Measurements from ENCODE around the gene ATP13A4.

Gene ATP13A4

DNA sequence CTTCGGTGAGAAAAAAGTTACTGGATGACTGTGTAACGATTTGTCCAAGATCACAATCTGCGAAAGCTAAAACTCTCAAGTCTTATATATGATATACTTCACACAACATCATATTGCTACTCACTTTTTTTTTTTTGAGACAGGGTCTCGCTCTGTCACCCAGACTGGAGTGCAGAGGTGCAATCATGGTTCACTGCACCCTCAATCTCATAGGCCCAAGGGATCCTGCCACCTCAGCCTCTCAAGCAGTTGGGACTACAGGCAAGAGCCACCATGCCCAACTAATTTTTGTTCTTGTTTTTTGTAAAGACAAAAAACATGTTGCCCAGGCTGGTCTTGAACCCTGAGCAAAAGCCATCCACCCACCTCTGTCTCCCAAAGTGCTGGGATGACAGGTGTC is 5.4 kb upstream of the ATP13A4 start:
- Histone ChIP-seq H3K36me3 (ENCODE audit: insufficient read depth, insufficient read length, low read length) (no peaks in the 10 kb centered on the region), H3K4me1 (ENCODE audit: insufficient read depth, insufficient read length) (no peaks in the 10 kb centered on the region), H3K9ac (ENCODE audit: insufficient read length, low read depth) (no peak overlapping the region), H3K27me3 (ENCODE audit: insufficient read depth, insufficient read length) (no peaks in the 10 kb centered on the region), H3K9me3 (ENCODE audit: insufficient read depth, low read length) (no peaks in the 10 kb centered on the region), H3K4me3 (ENCODE audit: insufficient read length, low read depth) (no peak overlapping the region)
- no peak for TF ChIP-seq ZNF274 (IDR thresholded peaks at IDR 0.05; ENCODE audit: low read depth, low read length)
- DNase-seq (ENCODE audit: low read depth, low spot score), result no peak

DNA sequence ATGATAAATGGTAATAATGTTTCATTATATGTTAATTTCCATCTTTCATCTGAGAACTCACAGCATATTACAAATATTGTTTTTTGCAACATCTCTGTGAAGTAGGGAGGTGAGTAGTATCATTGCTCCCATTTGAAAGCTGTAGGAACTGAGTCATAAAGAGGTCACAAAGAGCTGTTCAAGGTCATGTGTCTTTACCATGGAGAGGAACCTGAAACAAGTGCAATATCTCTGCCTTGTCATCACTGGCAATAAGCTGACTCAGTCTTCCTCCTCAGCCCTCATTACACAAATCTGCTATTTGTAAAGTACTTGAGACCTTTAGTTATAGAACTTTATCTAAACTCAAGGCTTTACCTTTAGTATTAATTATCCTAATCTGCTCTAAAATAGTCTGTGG is 4.4 kb upstream of the ATP13A4 start:
- Histone ChIP-seq H3K36me3 (ENCODE audit: insufficient read depth, insufficient read length, low read length) (no peaks in the 10 kb centered on the region), H3K4me3 (ENCODE audit: insufficient read length, low read depth) (no peak overlapping the region), H3K27me3 (ENCODE audit: insufficient read depth, insufficient read length) (no peaks in the 10 kb centered on the region), H3K4me1 (ENCODE audit: insufficient read depth, insufficient read length) (peaks cover 3% of the 10 kb centered on the region), H3K9me3 (ENCODE audit: insufficient read depth, low read length) (no peaks in the 10 kb centered on the region), H3K9ac (ENCODE audit: insufficient read length, low read depth) (no peak overlapping the region)
- DNase-seq (ENCODE audit: low read depth, low spot score), result no peak
- no peak for TF ChIP-seq ZNF274 (IDR thresholded peaks at IDR 0.05; ENCODE audit: low read depth, low read length)
- no peak for TF ChIP-seq YY1 (IDR thresholded peaks at IDR 0.05; ENCODE audit: insufficient read depth, insufficient read length)
- no peak for TF ChIP-seq SUZ12 (IDR thresholded peaks at IDR 0.05; ENCODE audit: extremely low read depth, insufficient read depth, insufficient read length)

DNA sequence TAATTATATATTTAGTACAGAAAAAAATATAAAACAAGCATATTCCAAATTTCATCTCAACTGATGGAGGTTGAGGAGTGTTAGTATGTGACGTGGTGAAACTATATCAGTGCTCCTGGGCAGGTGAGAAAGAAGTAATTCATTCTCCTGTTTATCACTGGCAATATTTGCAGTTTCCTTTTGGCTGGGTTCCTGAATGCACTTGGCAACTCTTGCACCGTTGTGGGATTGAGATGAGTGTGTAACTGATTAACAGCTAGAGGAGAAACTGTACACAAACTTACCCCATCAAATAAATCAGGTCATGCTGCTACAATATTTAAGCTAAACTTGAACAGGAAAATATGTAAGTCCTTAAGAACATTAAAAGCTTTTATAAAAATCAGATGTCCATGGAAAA is 2.1 kb upstream of the ATP13A4 start:
- no peak for TF ChIP-seq ZNF274 (IDR thresholded peaks at IDR 0.05; ENCODE audit: low read depth, low read length)
- Histone ChIP-seq H3K9me3 (ENCODE audit: insufficient read depth, low read length) (no peaks in the 10 kb centered on the region), H3K4me3 (ENCODE audit: insufficient read length, low read depth) (no peak overlapping the region), H3K36me3 (ENCODE audit: insufficient read depth, insufficient read length, low read length) (no peaks in the 10 kb centered on the region), H3K27me3 (ENCODE audit: insufficient read depth, insufficient read length) (no peaks in the 10 kb centered on the region), H3K4me1 (ENCODE audit: insufficient read depth, insufficient read length) (peaks cover 3% of the 10 kb centered on the region), H3K9ac (ENCODE audit: insufficient read length, low read depth) (no peak overlapping the region)
- no peak for DNase-seq (ENCODE audit: low read depth, low spot score)

DNA sequence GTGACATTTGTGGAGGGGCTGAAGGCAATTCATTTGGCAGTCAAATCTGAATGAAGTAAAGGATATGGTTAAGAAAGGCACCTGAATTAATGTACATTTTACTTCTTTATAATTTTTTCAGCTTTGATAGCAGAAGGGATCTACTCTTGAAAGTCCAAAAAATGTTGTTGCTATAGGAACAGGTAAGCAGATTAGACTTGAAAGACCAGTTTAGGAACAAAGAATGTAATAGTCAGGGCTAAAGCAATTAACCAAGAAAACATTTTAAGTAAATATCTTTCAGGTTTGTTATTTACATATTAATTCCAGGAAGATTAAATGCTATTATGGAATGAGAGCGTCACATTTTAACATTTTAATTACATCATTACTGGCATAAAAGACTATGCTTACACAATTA is 1.1 kb downstream of the ATP13A4 start:
- Histone ChIP-seq H3K4me3 (ENCODE audit: insufficient read length, low read depth) (no peak overlapping the region), H3K9me3 (ENCODE audit: insufficient read depth, low read length) (no peaks in the 10 kb centered on the region), H3K27me3 (ENCODE audit: insufficient read depth, insufficient read length) (no peaks in the 10 kb centered on the region), H3K36me3 (ENCODE audit: insufficient read depth, insufficient read length, low read length) (no peaks in the 10 kb centered on the region), H3K9ac (ENCODE audit: insufficient read length, low read depth) (no peak overlapping the region), H3K4me1 (ENCODE audit: insufficient read depth, insufficient read length) (peaks cover 3% of the 10 kb centered on the region)
- TF ChIP-seq ZNF274 (IDR thresholded peaks at IDR 0.05; ENCODE audit: low read depth, low read length), result no peak
- TF ChIP-seq YY1 (IDR thresholded peaks at IDR 0.05; ENCODE audit: insufficient read depth, insufficient read length), result no peak
- no peak for TF ChIP-seq SUZ12 (IDR thresholded peaks at IDR 0.05; ENCODE audit: extremely low read depth, insufficient read depth, insufficient read length)
- DNase-seq (ENCODE audit: low read depth, low spot score), result no peak

DNA sequence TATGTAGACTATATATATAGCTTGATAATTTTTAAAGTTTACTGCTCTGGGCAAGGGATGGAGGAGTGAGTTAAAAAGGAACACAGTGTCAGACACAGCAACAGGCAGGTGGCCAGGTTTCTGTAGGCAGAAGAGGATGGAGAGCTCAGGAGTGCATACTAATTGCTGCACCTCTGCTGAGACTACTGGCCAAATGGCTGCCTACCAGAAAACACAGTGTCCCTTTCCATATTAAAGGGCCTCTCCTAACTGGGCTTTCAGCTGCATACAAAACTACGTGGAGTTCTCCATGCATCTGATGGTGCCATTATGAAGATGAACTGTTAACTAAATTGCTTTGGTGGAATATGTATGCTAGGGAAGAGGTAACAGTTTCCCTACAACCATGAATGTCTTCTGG is 1.8 kb downstream of the ATP13A4 start:
- Histone ChIP-seq H3K36me3 (ENCODE audit: insufficient read depth, insufficient read length, low read length) (no peaks in the 10 kb centered on the region), H3K4me3 (ENCODE audit: insufficient read length, low read depth) (no peak overlapping the region), H3K4me1 (ENCODE audit: insufficient read depth, insufficient read length) (peaks cover 3% of the 10 kb centered on the region), H3K9ac (ENCODE audit: insufficient read length, low read depth) (no peak overlapping the region), H3K9me3 (ENCODE audit: insufficient read depth, low read length) (no peaks in the 10 kb centered on the region), H3K27me3 (ENCODE audit: insufficient read depth, insufficient read length) (no peaks in the 10 kb centered on the region)
- no peak for DNase-seq (ENCODE audit: low read depth, low spot score)
- TF ChIP-seq YY1 (IDR thresholded peaks at IDR 0.05; ENCODE audit: insufficient read depth, insufficient read length), result no peak
- TF ChIP-seq ZNF274 (IDR thresholded peaks at IDR 0.05; ENCODE audit: low read depth, low read length), result no peak
- TF ChIP-seq SUZ12 (IDR thresholded peaks at IDR 0.05; ENCODE audit: extremely low read depth, insufficient read depth, insufficient read length), result no peak

DNA sequence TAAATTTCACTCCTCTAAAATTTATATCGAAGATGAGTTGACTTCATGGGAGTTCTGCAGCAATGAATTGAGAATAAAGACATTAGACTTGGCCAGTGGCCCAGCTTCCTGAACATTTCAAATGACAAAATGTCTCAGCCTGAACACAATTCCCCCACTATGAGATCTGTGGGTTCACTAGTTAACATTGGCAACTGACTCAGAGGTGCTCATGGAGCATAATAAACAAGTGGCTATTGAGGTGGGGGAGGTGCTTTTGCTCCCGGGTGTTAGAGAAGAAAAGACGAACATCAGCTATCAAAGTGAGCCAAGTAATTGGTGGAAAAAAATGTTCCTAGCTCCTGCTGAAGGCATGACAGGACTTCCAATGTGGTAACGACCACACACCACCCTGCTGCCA is 6.3 kb downstream of the ATP13A4 start:
- peaks cover 13% of the 10 kb centered on the region for H3K9me3 ChIP-seq (ENCODE audit: insufficient read depth, low read length)
- H3K27me3 ChIP-seq (ENCODE audit: insufficient read depth, insufficient read length), result no peaks in the 10 kb centered on the region
- H3K4me1 ChIP-seq (ENCODE audit: insufficient read depth, insufficient read length), result no peaks in the 10 kb centered on the region
- no peak overlapping the region for H3K4me3 ChIP-seq (ENCODE audit: insufficient read length, low read depth)
- DNase-seq (ENCODE audit: low read depth, low spot score), result no peak
- H3K9ac ChIP-seq (ENCODE audit: insufficient read length, low read depth), result no peak overlapping the region
- TF ChIP-seq SUZ12 (IDR thresholded peaks at IDR 0.05; ENCODE audit: extremely low read depth, insufficient read depth, insufficient read length) (no peak), YY1 (IDR thresholded peaks at IDR 0.05; ENCODE audit: insufficient read depth, insufficient read length) (no peak), ZNF274 (IDR thresholded peaks at IDR 0.05; ENCODE audit: low read depth, low read length) (no peak)
- no peaks in the 10 kb centered on the region for H3K36me3 ChIP-seq (ENCODE audit: insufficient read depth, insufficient read length, low read length)

DNA sequence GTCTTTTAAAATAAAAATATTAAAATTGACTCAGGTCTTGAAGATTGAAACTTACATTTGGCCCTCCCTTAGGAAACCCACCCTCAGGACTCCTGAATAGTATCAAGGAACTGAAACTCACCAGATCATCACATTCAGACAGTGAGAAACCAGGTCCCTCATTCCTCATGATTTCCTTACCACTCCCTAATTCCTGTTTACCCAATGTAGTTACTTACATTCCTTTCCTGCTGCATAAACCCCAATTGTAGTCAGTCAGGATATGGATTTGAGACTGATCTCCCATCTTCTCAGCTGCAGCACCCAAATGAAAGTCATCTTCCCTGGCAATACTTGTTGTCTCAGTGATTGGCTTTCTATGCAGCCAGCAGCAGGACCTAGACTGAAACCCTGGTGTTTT is 8.6 kb downstream of the ATP13A4 start:
- Histone ChIP-seq H3K4me1 (ENCODE audit: insufficient read depth, insufficient read length) (no peaks in the 10 kb centered on the region), H3K4me3 (ENCODE audit: insufficient read length, low read depth) (no peak overlapping the region), H3K27me3 (ENCODE audit: insufficient read depth, insufficient read length) (no peaks in the 10 kb centered on the region), H3K9ac (ENCODE audit: insufficient read length, low read depth) (no peak overlapping the region), H3K36me3 (ENCODE audit: insufficient read depth, insufficient read length, low read length) (no peaks in the 10 kb centered on the region), H3K9me3 (ENCODE audit: insufficient read depth, low read length) (peaks cover 13% of the 10 kb centered on the region)
- no peak for DNase-seq (ENCODE audit: low read depth, low spot score)
- TF ChIP-seq YY1 (IDR thresholded peaks at IDR 0.05; ENCODE audit: insufficient read depth, insufficient read length) (no peak), ZNF274 (IDR thresholded peaks at IDR 0.05; ENCODE audit: low read depth, low read length) (no peak), SUZ12 (IDR thresholded peaks at IDR 0.05; ENCODE audit: extremely low read depth, insufficient read depth, insufficient read length) (no peak)

DNA sequence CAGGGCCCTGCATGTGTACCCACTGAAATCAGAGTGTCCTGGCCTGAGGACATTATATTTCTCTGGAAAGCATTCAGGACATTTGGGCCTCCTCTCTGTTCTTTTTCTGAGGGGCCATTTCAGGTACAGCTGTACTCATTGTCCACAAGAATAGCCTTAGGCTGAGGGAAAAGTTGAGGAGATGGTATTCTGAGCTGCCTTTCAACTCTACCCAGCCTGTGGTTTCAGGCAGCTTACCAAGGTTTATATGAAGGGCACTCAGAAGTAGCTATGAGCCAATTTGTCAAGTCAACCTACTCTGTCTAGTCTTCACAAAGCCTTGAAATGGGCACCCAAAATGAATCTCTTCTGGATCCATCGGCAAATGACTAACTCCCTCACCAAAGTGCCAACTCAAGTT is 9.4 kb downstream of the ATP13A4 start:
- DNase-seq (ENCODE audit: low read depth, low spot score), result no peak
- Histone ChIP-seq H3K36me3 (ENCODE audit: insufficient read depth, insufficient read length, low read length) (no peaks in the 10 kb centered on the region), H3K27me3 (ENCODE audit: insufficient read depth, insufficient read length) (no peaks in the 10 kb centered on the region), H3K4me1 (ENCODE audit: insufficient read depth, insufficient read length) (no peaks in the 10 kb centered on the region), H3K4me3 (ENCODE audit: insufficient read length, low read depth) (no peak overlapping the region), H3K9ac (ENCODE audit: insufficient read length, low read depth) (no peak overlapping the region), H3K9me3 (ENCODE audit: insufficient read depth, low read length) (peaks cover 13% of the 10 kb centered on the region)
- TF ChIP-seq ZNF274 (IDR thresholded peaks at IDR 0.05; ENCODE audit: low read depth, low read length), result no peak
- TF ChIP-seq YY1 (IDR thresholded peaks at IDR 0.05; ENCODE audit: insufficient read depth, insufficient read length), result no peak
- no peak for TF ChIP-seq SUZ12 (IDR thresholded peaks at IDR 0.05; ENCODE audit: extremely low read depth, insufficient read depth, insufficient read length)
